PC-9 (cell line): Measurements from ENCODE around the gene COMMD2. TPM values are rescaled to one million over a fixed set of nuclear protein-coding genes. Genes with fewer than 3 reads are reported as not detected.

Experiments
- BruUV-seq: library from RNA; stranded (reverse); fragments of 400-500 nt; replicated peaks from 2 replicates; lab custom pipeline; 2021; lab: Mats Ljungman, UMichigan
- CTCF ChIA-PET: fragments of 300-600 bp; sonication (Branson Sonifier 250); formaldehyde crosslinking; loops from one replicate; lab custom pipeline; 2022; ENCODE audit warnings: antibody characterized with exemption; lab: Charles Lee
- POLR2A ChIA-PET: fragments of 300-600 bp; sonication (Branson Sonifier 250); formaldehyde crosslinking; loops from one replicate; lab custom pipeline; 2022; ENCODE audit warnings: antibody characterized with exemption; ENCODE audit not compliant: unreplicated experiment; lab: Charles Lee
- DNase-seq, 2 experiments: peaks; one replicate each; pipeline versions ENCODE4 v3.0.0 to v3.0.0-alpha.2; 2015 to 2022; ENCODE audit warnings: mixed read lengths in 1 of 2
- H2AFZ ChIP-seq: fragments of 200-600 bp; sonication (generic); 2 replicates; pipeline ENCODE4 v1.8.1; 2017; ENCODE audit warnings: antibody characterized with exemption
- H3F3A ChIP-seq: fragments of 200-600 bp; sonication (generic); 2 replicates; pipeline ENCODE4 v1.8.1; 2017; ENCODE audit warnings: antibody characterized with exemption, mild to moderate bottlenecking, low read depth; ENCODE audit not compliant: insufficient read depth
- H3K27ac ChIP-seq: fragments of 200-600 bp; sonication (generic); 2 replicates; pipeline ENCODE4 v1.6.1; 2016; ENCODE audit warnings: mixed run types
- H3K27me3 ChIP-seq: fragments of 200-600 bp; sonication (generic); 2 replicates; pipeline ENCODE4 v1.6.1; 2016; ENCODE audit warnings: low read depth, mixed run types; ENCODE audit not compliant: insufficient read depth
- H3K36me3 ChIP-seq: fragments of 200-600 bp; sonication (generic); 2 replicates; pipeline ENCODE4 v1.6.1; 2016; ENCODE audit warnings: low read depth, mixed run types
- H3K4me1 ChIP-seq: fragments of 200-600 bp; sonication (generic); replicated peaks from 2 replicates; pipeline ENCODE4 v1.6.1; 2016; ENCODE audit warnings: mixed run types; ENCODE audit not compliant: insufficient read depth
- H3K4me2 ChIP-seq: fragments of 200-600 bp; sonication (generic); 2 replicates; pipeline ENCODE4 v1.6.1; 2017; ENCODE audit warnings: mixed run types
- H3K4me3 ChIP-seq: fragments of 200-600 bp; sonication (generic); 2 replicates; pipeline ENCODE4 v1.6.1; 2016; ENCODE audit warnings: mixed run types
- H3K79me2 ChIP-seq: fragments of 200-600 bp; sonication (generic); 2 replicates; pipeline ENCODE4 v1.6.1; 2017; ENCODE audit warnings: low read depth, mixed run types
- H3K9me2 ChIP-seq: fragments of 200-600 bp; sonication (generic); 2 replicates; pipeline ENCODE4 v1.8.1; 2017; ENCODE audit warnings: mild to moderate bottlenecking; ENCODE audit not compliant: insufficient read depth
- H3K9me3 ChIP-seq: fragments of 200-600 bp; sonication (generic); 2 replicates; pipeline ENCODE4 v1.8.1; 2016; ENCODE audit warnings: low read depth; ENCODE audit not compliant: insufficient read depth
- H4K20me1 ChIP-seq: fragments of 200-600 bp; sonication (generic); 2 replicates; pipeline ENCODE4 v1.8.1; 2017; ENCODE audit not compliant: insufficient read depth
- EZH2 ChIP-seq: fragments of 200-600 bp; sonication (generic); IDR thresholded peaks from 2 replicates; pipeline ENCODE4 v1.8.0; 2017; ENCODE audit warnings: antibody characterized with exemption, low read depth
- intact Hi-C: fragments of 100-400 bp; cut with micrococcal nuclease; formaldehyde crosslinking; loops from one replicate; pipeline ENCODE4 v1.10.0; 2022; ENCODE audit not compliant: unreplicated experiment
- total RNA-seq: library from RNA; stranded (reverse); gene quantifications from 2 replicates; pipeline ENCODE4 v1.2.3, GENCODE V29; 2021
- TF ChIP-seq, protein P1 (sequence below): fragments of 200-600 bp; sonication (generic); conservative IDR thresholded peaks from 2 replicates; pipeline ENCODE4 v1.6.1; 2017; ENCODE audit warnings: mixed run types, antibody characterized with exemption, mild to moderate bottlenecking, moderate library complexity

The COMMD2 gene
- total RNA-seq, 1 experiment from 2014 or later: 58.2 TPM

DNA sequence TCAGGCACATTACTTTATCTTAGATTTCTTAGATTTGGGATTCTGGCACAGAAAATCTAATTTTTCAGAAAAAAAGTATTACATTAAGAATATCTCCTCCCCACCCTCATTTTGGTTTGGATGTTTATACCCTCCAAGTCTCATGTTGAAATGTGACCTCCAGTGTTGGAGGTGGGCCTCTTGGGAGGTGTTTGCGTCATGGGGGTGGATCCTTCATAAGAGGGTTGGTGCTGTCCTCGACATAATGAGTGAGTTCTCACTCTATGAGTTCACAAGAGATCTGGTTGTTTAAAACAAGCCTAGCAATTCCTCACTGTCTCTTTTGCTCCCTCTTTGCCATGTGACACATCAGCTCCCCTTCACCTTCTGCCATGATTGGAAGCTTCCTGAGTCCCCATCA, 48.8 kb downstream of the COMMD2 start:
- H3K27ac ChIP-seq: no peak overlapping the region
- TF ChIP-seq, protein P1, sequence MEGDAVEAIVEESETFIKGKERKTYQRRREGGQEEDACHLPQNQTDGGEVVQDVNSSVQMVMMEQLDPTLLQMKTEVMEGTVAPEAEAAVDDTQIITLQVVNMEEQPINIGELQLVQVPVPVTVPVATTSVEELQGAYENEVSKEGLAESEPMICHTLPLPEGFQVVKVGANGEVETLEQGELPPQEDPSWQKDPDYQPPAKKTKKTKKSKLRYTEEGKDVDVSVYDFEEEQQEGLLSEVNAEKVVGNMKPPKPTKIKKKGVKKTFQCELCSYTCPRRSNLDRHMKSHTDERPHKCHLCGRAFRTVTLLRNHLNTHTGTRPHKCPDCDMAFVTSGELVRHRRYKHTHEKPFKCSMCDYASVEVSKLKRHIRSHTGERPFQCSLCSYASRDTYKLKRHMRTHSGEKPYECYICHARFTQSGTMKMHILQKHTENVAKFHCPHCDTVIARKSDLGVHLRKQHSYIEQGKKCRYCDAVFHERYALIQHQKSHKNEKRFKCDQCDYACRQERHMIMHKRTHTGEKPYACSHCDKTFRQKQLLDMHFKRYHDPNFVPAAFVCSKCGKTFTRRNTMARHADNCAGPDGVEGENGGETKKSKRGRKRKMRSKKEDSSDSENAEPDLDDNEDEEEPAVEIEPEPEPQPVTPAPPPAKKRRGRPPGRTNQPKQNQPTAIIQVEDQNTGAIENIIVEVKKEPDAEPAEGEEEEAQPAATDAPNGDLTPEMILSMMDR: no peak
- no peak for TF ChIP-seq EZH2
- no peak for DNase-seq
- H3F3A ChIP-seq: no peaks in the 10 kb centered on the region
- H3K4me3 ChIP-seq: no peak overlapping the region
- H3K9me2 ChIP-seq: peaks cover 4% of the 10 kb centered on the region; the same call in 1 of the 2 replicates
- no peaks in the 10 kb centered on the region for H3K27me3 ChIP-seq
- intact Hi-C loops: no loop called here
- no peaks in the 10 kb centered on the region for H3K79me2 ChIP-seq
- H3K36me3 ChIP-seq: no peaks in the 10 kb centered on the region
- no peak overlapping the region for H3K4me2 ChIP-seq
- no peaks in the 10 kb centered on the region for H4K20me1 ChIP-seq
- CTCF ChIA-PET: no interaction called here
- BruUV-seq: no TSS peak
- H3K9me3 ChIP-seq: peaks cover 12% of the 10 kb centered on the region; the same call in 1 of the 2 replicates
- no peak overlapping the region for H2AFZ ChIP-seq
- H3K4me1 ChIP-seq: no peaks in the 10 kb centered on the region
- POLR2A ChIA-PET: no interaction called here

GRCh38 chr3:149702691-149703441, 49.4 kb downstream of the COMMD2 start:
- H3K4me3 ChIP-seq: no peak overlapping the region
- no peak for DNase-seq
- H3K27me3 ChIP-seq: no peaks in the 10 kb centered on the region
- no peaks in the 10 kb centered on the region for H3K4me1 ChIP-seq
- ChIA-PET CTCF (no interaction called here), POLR2A (no interaction called here)
- H4K20me1 ChIP-seq: no peaks in the 10 kb centered on the region
- H2AFZ ChIP-seq: no peak overlapping the region
- intact Hi-C loops: no loop called here
- no peaks in the 10 kb centered on the region for H3F3A ChIP-seq
- TF ChIP-seq EZH2: no peak
- TF ChIP-seq, protein P1: no peak
- BruUV-seq: no TSS peak
- no peak overlapping the region for H3K4me2 ChIP-seq
- H3K36me3 ChIP-seq: no peaks in the 10 kb centered on the region
- no peaks in the 10 kb centered on the region for H3K79me2 ChIP-seq
- peaks cover 18% of the 10 kb centered on the region for H3K9me3 ChIP-seq
- no peak overlapping the region for H3K27ac ChIP-seq
- H3K9me2 ChIP-seq: peaks cover 4% of the 10 kb centered on the region; the same call in 1 of the 2 replicates

- DNase-seq: no peak
- Histone ChIP-seq H3K4me3 (no peak overlapping the region), H3F3A (no peaks in the 10 kb centered on the region), H3K9me3 (peaks cover 21% of the 10 kb centered on the region), H3K79me2 (no peaks in the 10 kb centered on the region), H3K27ac (no peak overlapping the region), H2AFZ (no peak overlapping the region), H3K27me3 (no peaks in the 10 kb centered on the region), H3K9me2 (peaks cover 4% of the 10 kb centered on the region; the same call in 1 of the 2 replicates), H4K20me1 (no peaks in the 10 kb centered on the region), H3K4me1 (no peaks in the 10 kb centered on the region), H3K36me3 (no peaks in the 10 kb centered on the region), H3K4me2 (no peak overlapping the region)
- ChIA-PET POLR2A (interaction anchor here (0.6 kb wide), 1 partner anchor 15 kb away, joined by 3 read pairs; no protein-coding TSS in a partner anchor), CTCF (no interaction called here)
- TF ChIP-seq, protein P1: no peak
- no peak for TF ChIP-seq EZH2
- intact Hi-C loops: no loop called here
- no TSS peak for BruUV-seq
Observed at GRCh38 chr3:149701977-149702350, 50.3 kb downstream of the COMMD2 start.
